Measurements from ENCODE around the gene RHD.
"Not testable (repeated sequence)": the region's sequence is repeated elsewhere in the genome, so short reads cannot be mapped to it uniquely, and the experiment has no call there.

Gene RHD

DNA sequence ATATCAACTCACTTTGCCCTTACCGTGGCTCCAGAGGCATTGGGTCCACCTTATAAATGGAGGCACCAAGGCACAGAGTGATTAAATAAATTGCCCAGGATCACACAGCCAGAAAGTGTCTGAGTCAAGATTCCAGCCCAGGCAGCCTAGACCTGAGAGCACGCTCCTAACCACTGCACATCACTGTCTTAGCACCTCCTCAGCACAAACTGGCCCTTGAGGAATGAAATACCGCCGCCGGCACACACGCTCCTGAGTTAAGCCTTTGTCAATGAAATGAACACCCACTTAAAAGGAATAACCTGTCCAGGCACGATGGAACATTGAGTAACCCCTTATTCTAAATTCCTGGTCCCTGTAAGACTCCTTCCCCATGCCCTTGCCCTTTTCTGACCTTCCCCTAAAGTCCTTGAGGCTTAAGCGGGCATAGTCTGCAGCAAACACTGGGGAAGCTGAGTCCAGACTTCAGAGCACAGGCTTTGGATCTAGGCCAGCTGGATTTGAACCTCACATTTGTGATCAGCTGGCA lies 16.3 kb downstream of the RHD start:
- not testable (repeated sequence) for H3K4me2 ChIP-seq (ENCODE audit: low read depth, low read length); H3K79me2 ChIP-seq (ENCODE audit: low read length); H3K9me2 ChIP-seq (replicated peaks; ENCODE audit: insufficient read depth, low read length); H3K27ac ChIP-seq (ENCODE audit: low read length); H3F3A ChIP-seq (ENCODE audit: insufficient read depth, low read length); H3K36me3 ChIP-seq (replicated peaks; ENCODE audit: insufficient read depth, low read length); H4K20me1 ChIP-seq (ENCODE audit: insufficient read depth, low read length); H3K9ac ChIP-seq (ENCODE audit: low read length); H3K9me3 ChIP-seq (replicated peaks; ENCODE audit: insufficient read depth, low read length); H3K4me3 ChIP-seq (ENCODE audit: low read length); H2AFZ ChIP-seq (ENCODE audit: low read length); H3K27me3 ChIP-seq (replicated peaks; ENCODE audit: insufficient read depth, low read length); H3K4me1 ChIP-seq (ENCODE audit: low read length); DNase-seq

DNA sequence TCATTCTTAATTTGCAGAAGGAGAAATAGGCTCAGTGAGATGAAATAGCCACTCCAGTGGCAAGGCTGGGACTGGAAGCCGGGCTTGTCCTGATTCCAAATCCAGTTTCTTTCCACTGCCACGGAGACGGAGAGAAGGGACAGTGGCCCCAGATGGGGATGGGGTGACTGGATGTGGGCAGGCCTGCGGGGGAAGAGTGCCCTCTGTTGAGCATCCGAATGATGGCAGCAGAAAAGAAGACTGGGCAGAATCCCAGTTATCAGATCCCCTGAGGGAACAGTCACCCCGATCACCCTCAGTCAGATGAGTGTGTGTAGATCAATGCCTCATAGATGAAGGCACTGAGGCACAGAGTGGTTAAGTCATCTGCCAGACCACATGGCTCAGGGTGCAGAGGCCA lies 17.7 kb downstream of the RHD start:
- H4K20me1 ChIP-seq (ENCODE audit: insufficient read depth, low read length); H3K27ac ChIP-seq (ENCODE audit: low read length); H3K4me1 ChIP-seq (ENCODE audit: low read length); H3K79me2 ChIP-seq (ENCODE audit: low read length); H3K4me2 ChIP-seq (ENCODE audit: low read depth, low read length); H3K9ac ChIP-seq (ENCODE audit: low read length); DNase-seq; H3K9me3 ChIP-seq (replicated peaks; ENCODE audit: insufficient read depth, low read length); H3K9me2 ChIP-seq (replicated peaks; ENCODE audit: insufficient read depth, low read length); H2AFZ ChIP-seq (ENCODE audit: low read length); H3K4me3 ChIP-seq (ENCODE audit: low read length); H3K36me3 ChIP-seq (replicated peaks; ENCODE audit: insufficient read depth, low read length); H3K27me3 ChIP-seq (replicated peaks; ENCODE audit: insufficient read depth, low read length); H3F3A ChIP-seq (ENCODE audit: insufficient read depth, low read length): not testable (repeated sequence)

DNA sequence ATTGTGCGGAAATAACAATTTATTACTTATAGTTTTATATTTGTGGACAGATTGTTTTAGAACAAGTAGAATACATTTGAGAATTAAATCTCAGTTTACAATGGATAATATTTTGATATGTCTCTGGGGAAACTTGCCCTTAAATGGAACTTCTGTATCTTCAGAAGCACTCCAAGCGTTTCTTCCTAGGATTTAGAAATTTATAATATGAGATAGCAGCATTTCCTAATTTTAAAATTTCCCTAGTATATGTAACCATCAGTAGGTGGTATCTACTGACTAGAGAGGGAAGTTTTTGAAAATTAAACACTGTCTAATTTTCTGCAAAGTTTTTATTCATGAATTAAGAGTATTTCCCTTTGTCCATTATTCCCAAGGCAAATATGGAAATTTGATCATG lies 21.1 kb downstream of the RHD start:
- not testable (repeated sequence) for H3K4me3 ChIP-seq (ENCODE audit: low read length); H3K4me2 ChIP-seq (ENCODE audit: low read depth, low read length); H3F3A ChIP-seq (ENCODE audit: insufficient read depth, low read length); H2AFZ ChIP-seq (ENCODE audit: low read length); H3K9ac ChIP-seq (ENCODE audit: low read length); DNase-seq; H3K27ac ChIP-seq (ENCODE audit: low read length); H3K9me2 ChIP-seq (replicated peaks; ENCODE audit: insufficient read depth, low read length); H3K9me3 ChIP-seq (replicated peaks; ENCODE audit: insufficient read depth, low read length); H3K27me3 ChIP-seq (replicated peaks; ENCODE audit: insufficient read depth, low read length); H3K36me3 ChIP-seq (replicated peaks; ENCODE audit: insufficient read depth, low read length); H3K4me1 ChIP-seq (ENCODE audit: low read length); H4K20me1 ChIP-seq (ENCODE audit: insufficient read depth, low read length); H3K79me2 ChIP-seq (ENCODE audit: low read length)

DNA sequence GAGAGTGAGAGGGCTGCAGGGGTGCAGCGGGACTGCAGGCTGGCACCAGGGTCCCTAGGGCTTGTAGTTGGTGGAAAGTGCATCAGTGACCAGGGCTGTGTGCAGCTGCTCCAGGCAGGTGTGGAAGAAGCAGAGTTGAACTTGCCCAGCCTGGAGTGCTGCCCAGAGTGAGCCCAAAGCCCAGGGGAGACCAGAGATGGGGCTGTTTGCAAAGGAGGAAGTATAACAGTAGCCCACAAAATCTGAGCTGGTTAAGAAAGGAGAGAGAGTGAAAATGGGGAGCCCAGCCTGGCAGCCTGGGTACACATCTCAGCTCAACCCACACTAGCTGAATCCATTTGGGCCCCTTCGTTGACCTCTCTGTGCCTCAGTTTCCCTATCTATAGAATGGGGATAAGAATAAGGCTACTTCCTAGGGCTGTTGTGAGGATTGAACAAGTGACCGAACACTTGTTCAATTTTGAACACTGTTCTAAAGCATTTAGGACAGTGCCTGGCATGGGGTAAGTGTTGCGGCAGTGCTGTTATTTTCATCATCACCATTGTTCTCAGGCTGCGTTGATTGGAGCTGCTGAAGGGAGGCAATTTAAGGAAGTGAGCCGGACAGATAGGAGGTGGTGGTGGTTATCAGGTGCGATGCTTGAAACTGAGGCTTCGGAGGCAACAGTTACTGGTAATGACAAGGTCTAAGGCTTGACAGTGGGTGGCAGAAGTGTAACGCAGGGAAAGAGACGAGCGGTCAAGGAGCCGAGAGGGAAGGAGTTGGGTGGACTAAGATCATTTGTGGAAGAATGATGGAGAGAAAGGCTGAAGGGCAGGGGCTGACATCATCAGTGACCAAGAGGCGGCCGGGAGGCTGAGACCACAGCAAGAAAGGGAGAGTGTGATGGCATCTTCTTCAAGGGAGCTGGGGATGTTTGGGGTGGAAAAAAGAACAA lies 22.8 kb downstream of the RHD start:
- not testable (repeated sequence) for DNase-seq; H4K20me1 ChIP-seq (ENCODE audit: insufficient read depth, low read length); H3K9me3 ChIP-seq (replicated peaks; ENCODE audit: insufficient read depth, low read length); H3K27ac ChIP-seq (ENCODE audit: low read length); H3K9ac ChIP-seq (ENCODE audit: low read length); H3K36me3 ChIP-seq (replicated peaks; ENCODE audit: insufficient read depth, low read length); H3F3A ChIP-seq (ENCODE audit: insufficient read depth, low read length); H3K9me2 ChIP-seq (replicated peaks; ENCODE audit: insufficient read depth, low read length); H3K4me3 ChIP-seq (ENCODE audit: low read length); H3K4me1 ChIP-seq (ENCODE audit: low read length); H3K27me3 ChIP-seq (replicated peaks; ENCODE audit: insufficient read depth, low read length); H3K79me2 ChIP-seq (ENCODE audit: low read length); H3K4me2 ChIP-seq (ENCODE audit: low read depth, low read length); H2AFZ ChIP-seq (ENCODE audit: low read length)

DNA sequence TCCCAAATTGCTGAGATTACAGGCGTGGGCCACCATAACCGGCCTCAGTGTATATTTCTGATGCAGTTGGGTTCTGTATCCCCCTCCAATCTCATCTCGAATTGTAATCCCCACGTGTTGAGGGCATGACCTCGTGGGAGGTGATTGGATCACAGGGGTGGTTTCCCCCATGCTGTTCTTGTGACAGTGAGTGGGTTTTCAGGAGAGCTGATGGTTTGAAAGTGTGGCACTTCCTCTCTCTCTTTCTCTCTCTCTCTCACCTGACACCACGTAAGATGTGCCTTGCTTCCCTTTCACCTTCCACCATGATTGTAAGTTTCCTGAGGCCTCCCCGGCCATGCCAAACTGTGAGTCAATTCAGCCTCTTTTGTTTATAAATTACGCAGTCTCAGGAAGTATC lies 24.2 kb downstream of the RHD start:
- not testable (repeated sequence) for H3K9ac ChIP-seq (ENCODE audit: low read length); DNase-seq; H3K27me3 ChIP-seq (replicated peaks; ENCODE audit: insufficient read depth, low read length); H3K4me2 ChIP-seq (ENCODE audit: low read depth, low read length); H3K4me1 ChIP-seq (ENCODE audit: low read length); H3K4me3 ChIP-seq (ENCODE audit: low read length); H3K27ac ChIP-seq (ENCODE audit: low read length); H3K9me2 ChIP-seq (replicated peaks; ENCODE audit: insufficient read depth, low read length); H2AFZ ChIP-seq (ENCODE audit: low read length); H4K20me1 ChIP-seq (ENCODE audit: insufficient read depth, low read length); H3F3A ChIP-seq (ENCODE audit: insufficient read depth, low read length); H3K36me3 ChIP-seq (replicated peaks; ENCODE audit: insufficient read depth, low read length); H3K79me2 ChIP-seq (ENCODE audit: low read length); H3K9me3 ChIP-seq (replicated peaks; ENCODE audit: insufficient read depth, low read length)

DNA sequence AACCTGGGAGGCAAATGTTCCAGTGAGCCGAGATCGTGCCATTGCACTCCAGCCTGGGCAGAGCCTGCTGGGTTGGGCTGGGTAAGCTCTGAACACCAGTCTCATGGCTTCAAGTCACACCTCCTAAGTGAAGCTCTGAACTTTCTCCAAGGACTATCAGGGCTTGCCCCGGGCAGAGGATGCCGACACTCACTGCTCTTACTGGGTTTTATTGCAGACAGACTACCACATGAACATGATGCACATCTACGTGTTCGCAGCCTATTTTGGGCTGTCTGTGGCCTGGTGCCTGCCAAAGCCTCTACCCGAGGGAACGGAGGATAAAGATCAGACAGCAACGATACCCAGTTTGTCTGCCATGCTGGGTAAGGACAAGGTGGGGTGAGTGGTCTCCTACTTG lies 28.4 kb downstream of the RHD start:
- not testable (repeated sequence) for H3K36me3 ChIP-seq (replicated peaks; ENCODE audit: insufficient read depth, low read length); H3K9ac ChIP-seq (ENCODE audit: low read length); H3K4me3 ChIP-seq (ENCODE audit: low read length); H3K4me2 ChIP-seq (ENCODE audit: low read depth, low read length); H3K4me1 ChIP-seq (ENCODE audit: low read length); H3K79me2 ChIP-seq (ENCODE audit: low read length); H2AFZ ChIP-seq (ENCODE audit: low read length); H3K27me3 ChIP-seq (replicated peaks; ENCODE audit: insufficient read depth, low read length); H3F3A ChIP-seq (ENCODE audit: insufficient read depth, low read length); H3K27ac ChIP-seq (ENCODE audit: low read length); H3K9me2 ChIP-seq (replicated peaks; ENCODE audit: insufficient read depth, low read length); H3K9me3 ChIP-seq (replicated peaks; ENCODE audit: insufficient read depth, low read length); H4K20me1 ChIP-seq (ENCODE audit: insufficient read depth, low read length); DNase-seq

DNA sequence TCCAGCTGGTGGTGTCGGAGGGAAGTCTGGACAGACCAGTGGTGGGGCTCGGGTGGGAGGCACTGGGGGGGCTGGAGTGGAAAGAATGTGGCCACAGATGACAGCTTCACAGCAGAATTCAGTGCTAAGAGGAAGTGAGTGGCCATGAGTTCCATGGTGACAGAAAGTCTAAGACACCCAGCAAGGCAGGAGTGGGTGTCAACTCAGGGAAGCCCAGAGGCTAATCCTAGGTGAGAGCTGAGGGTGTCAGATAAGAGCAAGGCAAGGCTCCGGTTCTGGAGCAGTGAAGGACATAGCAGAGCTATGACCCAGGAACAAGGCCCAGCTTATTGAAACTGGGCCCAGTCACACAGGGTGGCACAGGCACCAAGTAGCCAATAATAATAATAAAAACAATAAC lies 30.0 kb downstream of the RHD start:
- H3F3A ChIP-seq (ENCODE audit: insufficient read depth, low read length); H4K20me1 ChIP-seq (ENCODE audit: insufficient read depth, low read length); H3K9ac ChIP-seq (ENCODE audit: low read length); H3K27me3 ChIP-seq (replicated peaks; ENCODE audit: insufficient read depth, low read length); H3K79me2 ChIP-seq (ENCODE audit: low read length); DNase-seq; H2AFZ ChIP-seq (ENCODE audit: low read length); H3K4me2 ChIP-seq (ENCODE audit: low read depth, low read length); H3K4me1 ChIP-seq (ENCODE audit: low read length); H3K9me2 ChIP-seq (replicated peaks; ENCODE audit: insufficient read depth, low read length); H3K36me3 ChIP-seq (replicated peaks; ENCODE audit: insufficient read depth, low read length); H3K27ac ChIP-seq (ENCODE audit: low read length); H3K4me3 ChIP-seq (ENCODE audit: low read length); H3K9me3 ChIP-seq (replicated peaks; ENCODE audit: insufficient read depth, low read length): not testable (repeated sequence)

DNA sequence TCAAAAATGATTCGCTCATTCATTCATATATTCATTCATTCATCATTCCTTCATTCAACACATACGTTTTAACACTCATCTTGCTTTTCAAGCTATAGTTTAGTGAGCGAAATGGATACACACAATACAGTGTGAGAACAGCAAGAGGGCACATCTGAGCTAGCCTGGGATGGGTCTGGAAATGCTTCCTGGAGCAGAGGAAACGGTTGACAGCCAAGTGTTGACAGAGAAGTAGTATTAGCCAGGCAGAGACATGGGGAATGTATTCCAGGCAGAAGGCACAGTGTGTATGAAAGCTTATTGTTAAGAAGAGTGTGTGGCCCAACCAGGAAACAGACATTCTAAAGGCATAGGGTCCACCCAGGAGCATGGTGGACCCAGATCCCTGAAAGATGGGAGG lies 32.6 kb downstream of the RHD start:
- H3K4me2 ChIP-seq (ENCODE audit: low read depth, low read length); H3K9me3 ChIP-seq (replicated peaks; ENCODE audit: insufficient read depth, low read length); H3K27me3 ChIP-seq (replicated peaks; ENCODE audit: insufficient read depth, low read length); H3K4me1 ChIP-seq (ENCODE audit: low read length); H3K27ac ChIP-seq (ENCODE audit: low read length); H3K36me3 ChIP-seq (replicated peaks; ENCODE audit: insufficient read depth, low read length); H2AFZ ChIP-seq (ENCODE audit: low read length); H3K4me3 ChIP-seq (ENCODE audit: low read length); DNase-seq; H3F3A ChIP-seq (ENCODE audit: insufficient read depth, low read length); H4K20me1 ChIP-seq (ENCODE audit: insufficient read depth, low read length); H3K9ac ChIP-seq (ENCODE audit: low read length); H3K9me2 ChIP-seq (replicated peaks; ENCODE audit: insufficient read depth, low read length); H3K79me2 ChIP-seq (ENCODE audit: low read length): not testable (repeated sequence)

Data from MM.1S (cell line).